Dermis blood vessel endothelial cell (primary cell): ENCODE results near the gene SLC7A6. TPM values are rescaled to one million over a fixed set of nuclear protein-coding genes. Genes with fewer than 3 reads are reported as not detected.

Experiments used
- DNase-seq: peaks from one replicate; pipeline ENCODE4 v3.0.0; 2010
- total RNA-seq: library from RNA; depleted of rRNA; stranded (reverse); fragments of >200 nt; gene quantifications from 2 replicates; pipeline ENCODE4 v1.2.3, GENCODE V29; 2014

SLC7A6 gene
- total RNA-seq, 1 donor from 2014 or later, result 31.1 TPM

DNA sequence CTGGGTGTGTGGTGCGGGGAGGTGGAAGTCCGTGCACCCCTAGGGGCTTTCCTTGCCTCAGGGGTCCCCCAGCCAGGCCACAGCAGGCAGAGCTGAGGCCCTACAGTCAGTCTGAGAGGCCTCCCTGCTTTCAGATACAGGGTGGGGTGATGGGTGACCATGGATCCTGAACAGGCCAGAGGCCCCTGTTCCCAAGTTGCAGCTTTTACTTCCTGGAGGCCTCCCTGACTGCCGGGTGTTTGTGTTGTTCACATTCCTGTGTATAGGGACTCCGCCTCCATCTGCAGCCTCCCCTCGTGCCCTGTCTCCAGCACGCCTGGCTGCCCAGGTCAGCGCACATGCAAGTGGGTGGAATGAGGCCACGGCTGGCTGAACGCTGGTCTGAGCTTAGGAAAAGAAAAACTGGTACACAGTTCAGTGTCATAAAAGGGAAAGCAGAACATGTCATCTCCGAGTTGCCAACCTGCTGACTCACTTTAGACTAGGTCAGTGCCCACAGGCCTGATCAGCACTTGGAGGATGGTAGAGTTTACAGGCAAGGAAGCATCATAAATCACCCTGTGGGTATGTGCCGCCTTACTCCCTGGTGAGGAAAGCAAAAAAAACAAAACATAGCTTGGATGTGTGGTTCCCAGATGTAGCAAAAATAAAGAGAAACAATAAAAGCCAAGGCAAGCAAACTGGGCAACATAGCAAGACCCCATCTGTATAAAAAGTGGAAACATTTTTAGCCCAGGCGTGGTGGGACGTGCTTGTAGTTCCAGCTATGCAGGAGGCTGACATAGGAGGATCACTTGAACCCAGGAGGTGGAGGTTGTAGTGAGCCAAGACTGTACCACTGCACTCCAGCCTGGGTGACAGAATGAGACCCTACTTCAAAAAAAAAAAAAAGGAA, 6.2 kb upstream of the SLC7A6 start:
- DNase-seq, result peak; percentile 59

DNA sequence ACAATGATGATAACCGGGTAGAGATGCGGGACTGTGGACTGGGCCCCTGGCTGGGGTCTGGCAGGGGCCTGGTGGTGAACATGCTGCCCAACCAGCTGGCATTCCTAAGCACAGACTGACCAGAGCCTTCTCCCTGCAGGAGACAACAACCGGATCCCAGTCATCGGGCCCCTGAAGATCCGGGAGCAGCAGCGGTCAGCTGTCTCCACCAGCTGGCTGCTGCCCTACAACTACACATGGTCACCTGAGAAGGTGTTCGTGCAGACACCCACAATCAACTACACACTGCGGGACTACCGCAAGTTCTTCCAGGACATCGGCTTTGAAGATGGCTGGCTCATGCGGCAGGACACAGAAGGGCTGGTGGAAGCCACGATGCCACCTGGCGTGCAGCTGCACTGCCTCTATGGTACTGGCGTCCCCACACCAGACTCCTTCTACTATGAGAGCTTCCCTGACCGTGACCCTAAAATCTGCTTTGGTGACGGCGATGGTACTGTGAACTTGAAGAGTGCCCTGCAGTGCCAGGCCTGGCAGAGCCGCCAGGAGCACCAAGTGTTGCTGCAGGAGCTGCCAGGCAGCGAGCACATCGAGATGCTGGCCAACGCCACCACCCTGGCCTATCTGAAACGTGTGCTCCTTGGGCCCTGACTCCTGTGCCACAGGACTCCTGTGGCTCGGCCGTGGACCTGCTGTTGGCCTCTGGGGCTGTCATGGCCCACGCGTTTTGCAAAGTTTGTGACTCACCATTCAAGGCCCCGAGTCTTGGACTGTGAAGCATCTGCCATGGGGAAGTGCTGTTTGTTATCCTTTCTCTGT, 5.1 kb upstream of the SLC7A6 start:
- no peak for DNase-seq

DNA sequence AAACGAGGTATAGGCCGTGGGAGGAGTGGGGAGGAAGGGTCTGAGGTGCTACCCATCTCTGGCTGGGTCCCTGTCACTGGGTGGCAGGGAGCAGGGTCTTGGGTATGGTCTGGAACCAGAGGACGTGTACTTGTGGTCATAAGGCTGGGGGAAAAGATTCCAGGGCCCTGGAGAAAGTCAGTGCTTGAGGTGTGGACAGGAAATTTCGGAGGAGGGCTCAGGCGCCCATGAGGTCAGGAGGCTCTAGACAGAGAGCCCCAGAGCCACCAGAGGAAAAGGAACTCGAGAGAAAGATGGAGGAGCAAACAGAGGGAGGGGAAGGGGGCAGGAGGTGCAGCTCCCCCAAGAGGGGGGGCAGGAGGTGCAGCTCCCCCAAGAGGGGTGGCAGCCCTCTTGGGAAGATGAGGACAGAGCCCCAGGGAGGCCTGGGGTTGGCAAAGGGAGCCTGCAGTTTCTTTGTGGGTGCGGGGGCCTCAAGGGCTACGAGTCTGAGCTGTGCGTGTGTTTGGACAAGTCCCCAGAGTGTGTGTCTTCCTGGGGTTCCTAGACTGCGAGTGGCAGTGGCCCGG, 683 bp upstream of the SLC7A6 start:
- DNase-seq, result no peak

DNA sequence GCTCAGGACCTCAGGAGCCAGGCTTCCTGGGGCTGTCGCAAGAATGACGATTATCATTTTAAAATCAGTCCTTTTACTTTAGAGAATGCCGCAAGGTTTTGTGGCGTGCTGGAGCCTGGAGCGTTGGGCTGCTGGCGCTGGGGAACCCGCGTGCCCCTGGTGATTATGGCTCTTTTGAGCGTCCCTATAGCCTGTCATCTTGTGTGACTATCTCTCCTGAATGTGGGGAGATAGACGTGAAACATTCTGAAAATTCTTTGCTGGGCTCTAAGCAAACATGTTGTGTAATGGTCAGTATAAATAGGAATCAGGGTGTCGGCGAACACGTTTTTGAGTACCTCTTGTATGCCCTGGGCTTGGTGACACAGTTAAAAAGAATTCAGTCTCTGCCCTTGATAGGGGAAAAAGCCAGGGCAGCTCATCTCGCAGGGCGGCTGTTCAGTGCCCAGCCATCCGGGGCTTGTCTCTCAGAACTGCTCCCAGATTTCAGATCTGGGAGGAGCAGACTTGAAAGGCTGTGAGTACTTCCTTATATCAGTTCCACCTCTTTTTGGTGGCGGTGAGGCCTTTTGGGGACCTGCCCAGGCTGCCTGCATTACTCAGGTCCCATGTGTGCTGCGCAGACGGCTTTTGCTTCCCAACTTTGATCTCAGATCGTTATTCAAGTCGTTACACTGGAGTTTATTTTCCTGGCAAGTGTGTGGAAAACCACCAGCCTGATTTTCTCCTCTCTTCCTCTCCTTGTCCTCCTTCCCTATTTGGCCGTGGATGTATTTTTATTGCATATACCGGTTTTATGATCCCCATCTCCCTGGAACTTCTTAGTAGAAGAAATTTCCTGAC, 973 bp downstream of the SLC7A6 start:
- DNase-seq, result peak; percentile 58

DNA sequence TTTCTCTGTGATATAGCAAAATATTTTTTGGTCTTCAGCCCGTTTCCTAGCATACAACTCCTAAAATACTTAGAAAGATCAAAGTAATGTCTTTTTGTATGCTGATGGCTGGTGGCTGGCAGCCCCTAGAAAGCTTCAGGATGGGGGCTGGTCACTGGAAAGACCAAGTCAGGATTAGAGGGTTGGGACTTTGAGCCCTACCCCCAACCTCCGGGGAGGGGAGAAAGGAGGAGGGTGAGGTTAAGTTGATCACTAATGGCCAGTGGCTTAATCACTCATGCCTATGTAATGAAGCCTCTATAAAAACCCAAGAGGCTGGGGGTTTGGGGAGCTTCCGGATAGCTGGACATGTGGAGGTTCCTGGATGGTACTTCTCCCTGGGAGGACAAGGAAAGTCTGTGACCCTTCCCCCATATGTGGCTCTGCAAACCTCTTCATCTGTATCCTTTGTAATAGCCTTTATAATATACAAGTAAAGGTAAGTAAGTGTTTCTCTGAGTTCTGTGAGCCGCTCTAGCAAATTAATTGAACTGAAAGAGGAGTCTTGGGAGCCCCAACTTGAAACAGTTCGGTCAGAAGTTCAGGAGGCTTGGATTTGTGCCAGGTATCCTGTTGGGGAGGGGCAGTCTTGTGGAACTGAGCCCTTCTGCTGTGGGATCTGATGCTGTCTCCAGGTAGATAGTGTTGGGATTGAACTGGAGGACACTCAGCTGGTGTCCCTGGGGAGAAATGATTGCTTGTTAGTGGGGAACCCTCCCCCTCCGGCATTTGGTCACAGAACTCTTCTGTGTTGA, 3.5 kb downstream of the SLC7A6 start:
- peak; percentile 37 for DNase-seq

DNA sequence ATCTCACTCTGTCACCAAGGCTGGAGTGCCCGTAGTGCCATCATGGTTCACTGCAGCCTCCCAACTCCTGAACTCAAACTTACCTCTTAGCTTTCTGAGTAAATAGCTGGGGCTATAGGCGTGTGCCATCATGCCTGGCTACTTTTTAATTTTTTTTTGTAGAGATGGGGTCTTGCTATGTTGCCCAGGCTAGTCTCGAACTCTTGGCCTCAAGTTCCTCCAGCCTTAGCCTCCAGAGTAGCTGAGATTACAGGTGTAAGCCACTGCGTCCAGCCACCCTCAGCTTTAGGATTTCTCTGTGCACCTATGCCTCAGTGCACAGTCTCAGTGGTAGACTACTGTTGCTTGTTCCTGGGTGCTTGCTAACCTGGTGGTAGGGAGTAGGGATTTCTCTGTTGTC, 5.5 kb downstream of the SLC7A6 start:
- no peak for DNase-seq

DNA sequence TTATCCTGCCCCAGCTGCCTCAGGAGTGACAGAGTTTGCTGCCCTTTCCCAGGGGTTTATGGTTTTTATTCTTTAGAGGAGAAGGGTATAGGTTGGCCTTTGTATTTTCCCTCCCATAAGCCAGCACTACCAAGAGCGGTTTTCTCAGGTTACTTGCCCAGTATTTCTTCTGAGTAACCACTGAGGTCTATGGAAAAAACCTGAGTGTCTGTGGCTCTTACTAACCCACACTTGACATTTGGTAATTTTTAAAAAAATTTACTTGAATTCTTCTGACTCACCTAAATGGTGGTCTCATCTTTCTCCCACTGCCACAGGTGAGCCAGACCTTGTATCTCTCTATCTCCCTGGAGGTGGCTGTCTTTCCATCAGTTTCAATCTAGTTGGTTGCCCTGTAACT, 6.0 kb downstream of the SLC7A6 start:
- no peak for DNase-seq

DNA sequence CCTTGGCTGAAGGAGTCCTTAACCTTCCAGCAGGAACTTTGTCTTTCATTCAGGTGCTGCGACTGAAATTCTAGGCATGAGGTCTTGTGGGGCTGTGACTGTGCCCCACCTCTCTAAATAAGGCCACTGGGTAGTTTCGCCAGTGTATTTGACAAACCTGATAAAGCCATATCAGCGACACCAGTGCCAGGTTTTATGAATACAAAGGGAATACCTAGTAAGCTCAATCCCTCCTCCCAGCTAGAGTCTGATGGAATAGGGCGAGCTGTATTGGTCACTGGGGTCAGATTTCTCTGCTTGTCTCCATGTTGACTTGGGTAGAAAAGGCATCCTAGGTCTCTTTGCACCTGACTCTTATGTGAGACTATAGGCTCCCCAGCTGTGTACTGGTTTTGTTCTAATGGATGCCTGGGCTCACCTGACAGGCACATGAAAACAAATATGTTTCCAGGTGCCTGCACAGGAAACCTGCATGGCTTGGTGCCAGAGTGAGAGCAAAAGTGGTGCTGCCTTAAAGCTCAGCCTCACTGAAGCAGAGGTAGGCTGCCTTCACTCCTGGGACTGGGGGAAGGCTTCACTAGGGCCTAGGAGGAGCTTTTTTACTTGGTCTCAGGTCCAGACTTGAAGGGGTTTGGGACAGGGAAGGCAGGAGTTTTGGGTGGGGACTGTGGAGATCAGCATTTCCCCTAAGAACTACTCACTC, 8.3 kb downstream of the SLC7A6 start:
- DNase-seq, result no peak

DNA sequence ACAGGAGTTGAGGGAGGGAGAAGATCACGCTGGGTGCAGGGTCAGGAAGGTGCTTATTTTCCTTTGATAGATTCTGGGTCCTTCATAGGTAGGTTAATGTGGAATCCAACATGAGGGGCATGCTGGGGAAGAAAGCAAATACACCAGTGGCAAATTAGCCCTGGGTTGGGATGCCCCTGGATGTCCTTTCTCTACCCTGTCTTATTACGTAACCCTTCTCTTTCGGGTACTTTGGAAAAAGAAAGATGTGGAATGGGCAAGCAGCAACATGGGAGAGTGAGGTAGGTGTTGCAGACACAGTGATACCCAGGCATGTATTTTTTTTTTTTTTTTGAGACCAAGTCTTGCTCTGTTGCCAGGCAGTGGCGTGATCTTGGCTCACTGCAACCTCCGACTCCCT, 9.1 kb downstream of the SLC7A6 start:
- no peak for DNase-seq

DNA sequence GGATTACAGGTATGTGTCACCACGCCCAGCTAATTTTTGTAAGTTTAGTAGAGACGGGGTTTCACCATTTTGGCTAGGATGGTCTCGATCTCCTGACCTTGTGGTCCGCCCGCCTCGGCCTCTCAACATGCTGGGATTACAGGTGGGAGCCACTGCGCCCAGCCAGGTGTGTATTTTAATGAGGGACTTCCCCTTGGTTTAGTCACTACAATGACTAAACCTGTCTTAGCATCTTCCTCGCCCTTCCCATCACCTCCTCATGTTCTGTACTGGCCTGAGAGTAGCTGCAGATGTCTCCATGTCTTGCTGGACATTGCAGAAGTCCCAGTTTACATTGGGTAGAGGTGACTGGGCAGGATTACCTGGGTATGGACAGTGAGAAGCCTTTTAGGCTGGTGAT, 9.6 kb downstream of the SLC7A6 start:
- DNase-seq, result no peak

DNA sequence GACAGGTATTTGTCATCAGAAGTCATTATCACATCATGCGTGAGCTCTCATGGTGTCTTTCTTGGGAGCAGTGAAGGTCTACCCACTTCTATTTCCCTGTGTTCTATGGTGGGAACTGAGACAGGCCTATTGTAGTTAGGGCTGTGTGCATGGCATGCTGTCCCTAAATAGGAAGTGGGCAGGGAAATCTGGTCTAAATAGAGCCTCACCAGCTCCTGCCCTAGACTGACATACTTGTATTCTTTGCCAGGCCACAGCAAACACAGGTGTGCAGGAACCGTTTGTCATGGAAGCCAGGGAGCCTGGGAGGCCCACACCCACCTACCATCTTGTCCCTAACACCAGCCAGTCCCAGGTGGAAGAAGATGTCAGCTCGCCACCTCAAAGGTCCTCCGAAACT, 10.1 kb downstream of the SLC7A6 start:
- DNase-seq, result no peak

DNA sequence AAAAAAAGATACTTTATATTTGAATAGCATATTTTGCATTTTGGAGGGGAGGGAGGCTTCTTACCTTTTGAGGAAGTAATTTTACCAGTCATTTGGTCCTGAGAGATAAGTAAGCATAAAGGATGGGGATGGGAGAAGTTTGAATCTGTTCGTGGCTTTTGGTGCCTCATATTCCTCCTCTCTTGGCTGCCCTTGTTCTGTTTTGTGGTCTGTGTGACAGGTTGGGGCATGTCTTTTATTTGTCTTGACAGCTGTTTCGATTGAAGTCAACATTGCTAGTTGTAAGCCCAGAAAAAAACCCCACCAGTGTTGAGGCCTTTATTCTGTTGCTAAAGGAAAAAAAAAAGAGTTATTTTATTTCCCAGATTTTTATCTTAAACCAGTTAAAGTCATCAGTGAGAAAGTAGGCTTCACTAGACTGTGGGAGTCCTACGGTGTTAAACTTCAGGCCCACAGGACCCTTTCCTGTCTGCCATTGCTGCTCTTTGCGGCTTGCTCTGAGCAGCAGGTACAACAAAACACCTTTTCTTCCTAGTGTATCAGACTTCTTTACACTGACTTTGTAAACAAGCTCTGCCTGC, 11.4 kb downstream of the SLC7A6 start:
- no peak for DNase-seq

DNA sequence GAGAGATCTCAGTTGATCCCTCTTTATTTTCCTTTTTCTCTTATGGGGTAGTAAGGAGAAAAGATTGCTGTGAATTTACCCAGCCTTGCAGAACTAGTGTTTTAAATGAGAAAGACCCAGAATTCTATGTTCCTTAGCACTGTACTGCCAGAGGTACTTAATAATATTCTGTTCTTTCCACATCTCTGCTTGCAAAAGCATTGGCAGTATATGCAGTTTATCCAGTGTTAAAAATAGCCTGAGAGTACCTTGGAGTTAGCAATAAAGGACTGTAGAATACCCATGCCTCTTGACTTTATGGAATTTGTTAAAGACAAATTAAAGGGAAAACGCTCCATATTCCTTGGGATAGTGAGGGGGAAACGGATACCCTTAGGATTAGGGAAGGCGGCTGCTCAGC, 11.9 kb downstream of the SLC7A6 start:
- no peak for DNase-seq

DNA sequence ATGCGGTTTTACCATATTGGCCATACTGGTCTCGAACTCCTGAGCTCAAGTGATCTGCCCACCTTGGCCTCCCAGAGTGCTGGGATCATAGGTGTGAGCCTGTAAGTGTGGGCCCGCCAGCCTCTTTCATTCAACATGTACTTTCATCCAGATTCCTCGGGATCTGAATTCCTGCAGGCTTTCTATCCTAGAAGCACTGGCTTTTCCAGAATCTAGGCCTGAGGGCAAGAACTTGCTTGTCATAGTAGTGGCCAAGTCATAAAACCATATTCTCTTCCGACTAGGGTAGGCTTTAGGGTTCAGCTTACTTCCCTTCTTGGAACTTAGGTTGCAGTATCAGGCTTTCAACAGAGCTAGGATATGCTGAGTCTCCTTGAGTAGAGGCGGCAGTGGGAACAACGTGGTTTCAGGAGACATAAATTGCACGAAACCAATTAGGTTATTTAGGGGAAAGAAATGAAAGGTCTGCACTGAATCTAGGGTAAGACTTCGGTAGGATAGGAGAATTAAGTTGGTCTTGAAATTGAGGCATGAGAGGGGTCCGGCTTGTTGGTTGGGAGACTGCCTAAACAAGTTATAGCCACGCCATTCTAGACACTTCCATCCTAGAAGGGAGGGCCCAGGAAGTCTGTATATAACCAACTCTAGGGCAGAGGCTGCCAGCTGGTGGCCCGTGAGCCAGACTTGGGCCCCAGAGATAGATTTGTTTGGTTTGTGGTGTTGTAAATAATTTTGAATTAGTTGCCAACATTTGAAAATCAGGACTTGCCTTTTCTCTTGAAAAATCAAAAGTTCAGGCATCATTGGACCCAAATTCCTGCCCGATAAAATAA, 15.6 kb downstream of the SLC7A6 start:
- DNase-seq, result no peak

DNA sequence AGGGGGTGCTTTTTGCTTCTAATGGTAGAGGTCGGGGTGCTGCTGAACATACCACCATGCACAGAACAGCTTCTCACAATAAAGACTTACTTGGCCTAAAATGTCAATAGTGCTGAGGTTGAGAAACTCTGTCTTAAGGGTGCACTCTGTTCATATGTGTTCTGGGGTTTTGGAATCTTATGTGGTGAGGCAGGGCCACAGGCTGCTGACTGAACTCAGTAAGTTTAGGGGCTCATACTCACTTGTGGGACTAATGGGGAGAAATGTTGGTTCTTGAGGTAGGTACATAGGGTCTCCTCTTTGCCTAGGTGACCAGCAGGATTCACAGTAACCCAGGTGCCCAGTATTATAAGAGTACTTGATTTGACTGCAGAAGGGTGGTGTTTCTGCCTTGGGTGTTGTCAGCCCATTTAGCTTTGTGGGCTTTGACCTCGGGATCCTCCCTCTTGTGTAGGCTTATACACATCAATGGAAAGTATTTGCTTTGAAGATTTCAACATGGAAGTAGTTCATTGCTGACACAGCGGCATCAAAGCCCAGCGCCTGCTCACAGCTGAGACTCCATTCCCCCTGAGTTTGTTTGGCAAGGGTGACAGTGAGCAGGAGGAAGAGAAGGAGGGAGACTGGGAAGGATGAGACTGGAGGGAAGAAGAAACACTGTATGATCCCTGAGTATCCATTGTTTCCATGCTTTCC, 17.2 kb downstream of the SLC7A6 start:
- no peak for DNase-seq

DNA sequence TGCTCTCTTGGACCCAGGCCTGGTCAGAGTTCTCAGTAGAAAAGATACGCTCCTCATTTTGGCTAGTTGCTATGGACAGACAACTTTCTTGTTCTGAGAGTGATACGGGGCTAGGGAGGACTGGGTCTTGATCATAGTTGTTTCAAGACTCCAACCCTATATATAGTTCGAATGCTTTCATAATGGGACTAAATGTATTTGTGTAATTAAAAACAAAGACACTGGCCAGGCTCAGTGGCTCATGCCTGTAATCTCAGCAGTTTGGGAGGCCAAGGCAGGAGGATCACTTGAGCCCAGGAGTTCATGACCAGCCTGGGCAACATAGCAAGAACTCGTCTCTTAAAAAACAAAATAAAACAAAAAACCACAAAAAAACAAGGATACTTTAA, 17.7 kb downstream of the SLC7A6 start:
- DNase-seq, result no peak

DNA sequence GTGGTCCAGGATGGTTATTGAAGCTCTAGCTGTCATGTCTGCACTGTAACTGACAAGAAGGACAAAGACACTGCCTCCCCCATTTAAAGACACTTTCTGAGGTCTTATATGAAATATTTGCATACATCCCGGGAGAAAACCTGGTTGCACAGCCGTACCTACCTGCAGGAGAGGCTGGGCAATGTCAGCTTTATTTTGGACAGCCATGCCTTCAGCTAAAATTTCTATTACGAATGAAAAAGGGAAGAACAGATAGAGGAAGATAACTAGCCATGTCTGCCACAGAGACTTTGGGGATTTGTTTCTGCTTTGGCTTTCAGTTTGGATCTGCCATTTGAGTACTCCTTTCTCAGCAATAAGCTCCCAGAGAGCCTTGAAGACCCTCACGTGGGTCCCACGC, 19.0 kb downstream of the SLC7A6 start:
- no peak for DNase-seq

DNA sequence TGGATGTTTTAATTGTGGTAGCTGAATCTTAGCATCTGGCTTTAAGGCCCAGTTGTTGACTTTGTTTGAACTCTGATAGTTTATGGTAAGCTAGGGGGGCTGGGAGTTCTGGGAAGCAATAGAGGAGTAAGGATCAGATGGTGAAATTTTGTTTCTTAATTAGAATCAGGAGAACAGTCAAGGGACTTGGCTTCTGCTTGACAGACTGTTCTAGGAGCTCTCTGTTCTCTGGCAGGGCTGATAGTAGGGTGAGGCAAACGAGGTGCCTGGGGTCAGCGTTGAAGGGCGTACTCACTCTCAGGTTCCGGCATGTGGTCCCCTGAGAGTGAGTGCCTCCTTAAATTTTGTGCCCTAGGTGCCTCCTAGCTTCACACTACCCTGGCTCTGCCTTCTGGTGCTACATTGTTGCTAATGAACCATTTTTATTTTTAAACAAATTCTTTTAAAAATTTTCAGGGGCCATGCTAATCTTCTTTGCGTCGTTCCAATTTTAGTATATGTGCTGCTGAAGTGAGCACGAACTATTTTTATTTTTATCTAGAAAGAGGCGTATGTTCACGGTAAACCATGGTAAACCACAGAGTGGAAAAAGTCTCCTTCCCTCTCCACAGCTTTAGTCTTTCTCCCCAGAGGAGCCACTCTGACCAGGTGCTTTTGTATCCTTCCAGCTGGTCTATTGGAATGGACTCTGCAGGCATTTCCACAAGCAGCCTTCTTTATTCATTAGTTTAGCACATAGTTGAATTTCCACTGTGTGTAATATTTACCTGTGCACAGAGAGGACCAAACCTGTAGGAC, 19.7 kb downstream of the SLC7A6 start:
- DNase-seq, result no peak
